GM13976 (cell line): ENCODE measurements around the gene NOP16.

Source experiments
- DNase-seq: peaks from one replicate; pipeline ENCODE4 v3.0.0; 2012; ENCODE audit warnings: low spot score
- in situ Hi-C: fragments of 300-500 bp; cut with MboI; formaldehyde crosslinking; loops from one replicate; pipeline ENCODE4 v1.12.0; 2022; ENCODE audit warnings: low sequenced_read_pairs, mixed read lengths, inconsistent platforms; ENCODE audit not compliant: unreplicated experiment
- TF ChIP-seq, protein P1 (sequence below): IDR thresholded peaks from 2 replicates; pipeline ENCODE4 v1.5.1; 2012; ENCODE audit warnings: borderline replicate concordance, mild to moderate bottlenecking; ENCODE audit not compliant: insufficient read depth; ENCODE audit errors: extremely low read depth, missing control alignments, control extremely low read depth

The NOP16 gene

DNA sequence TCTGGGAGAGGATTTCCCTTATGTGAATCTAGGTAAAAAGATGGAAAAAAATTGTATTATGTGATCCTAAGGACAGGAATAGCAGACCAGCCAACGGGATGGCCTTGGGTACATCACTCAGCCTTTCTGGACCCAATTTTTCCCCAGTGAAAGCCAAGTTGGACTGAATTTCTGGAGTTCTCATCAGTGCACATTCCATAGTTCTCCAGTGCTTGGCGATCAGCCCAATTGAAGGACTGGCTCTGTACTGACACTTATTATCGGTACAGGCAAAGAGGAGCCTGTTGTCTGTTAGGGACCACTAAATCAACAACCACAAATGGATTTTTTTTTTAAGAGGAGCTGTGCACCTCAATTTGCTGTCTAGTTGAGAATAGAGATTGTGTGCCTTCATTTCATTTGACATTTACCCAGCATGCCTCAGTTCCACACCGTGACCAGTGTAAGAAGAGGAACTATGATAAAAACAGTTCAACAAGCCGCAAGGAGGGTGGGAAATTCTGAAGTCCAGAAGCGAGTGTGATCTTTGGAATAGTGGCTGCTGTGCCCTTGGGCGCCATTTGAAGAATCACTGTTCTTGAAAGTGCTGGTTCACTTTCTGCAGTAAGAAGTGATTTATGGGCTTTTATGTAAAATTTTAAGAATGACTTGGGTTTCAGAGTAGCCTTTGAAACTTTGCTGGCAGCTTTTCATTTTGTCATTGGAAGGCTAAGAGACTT lies 15.1 kb downstream of the NOP16 start:
- in situ Hi-C loops, result no loop called here
- TF ChIP-seq, protein P1, sequence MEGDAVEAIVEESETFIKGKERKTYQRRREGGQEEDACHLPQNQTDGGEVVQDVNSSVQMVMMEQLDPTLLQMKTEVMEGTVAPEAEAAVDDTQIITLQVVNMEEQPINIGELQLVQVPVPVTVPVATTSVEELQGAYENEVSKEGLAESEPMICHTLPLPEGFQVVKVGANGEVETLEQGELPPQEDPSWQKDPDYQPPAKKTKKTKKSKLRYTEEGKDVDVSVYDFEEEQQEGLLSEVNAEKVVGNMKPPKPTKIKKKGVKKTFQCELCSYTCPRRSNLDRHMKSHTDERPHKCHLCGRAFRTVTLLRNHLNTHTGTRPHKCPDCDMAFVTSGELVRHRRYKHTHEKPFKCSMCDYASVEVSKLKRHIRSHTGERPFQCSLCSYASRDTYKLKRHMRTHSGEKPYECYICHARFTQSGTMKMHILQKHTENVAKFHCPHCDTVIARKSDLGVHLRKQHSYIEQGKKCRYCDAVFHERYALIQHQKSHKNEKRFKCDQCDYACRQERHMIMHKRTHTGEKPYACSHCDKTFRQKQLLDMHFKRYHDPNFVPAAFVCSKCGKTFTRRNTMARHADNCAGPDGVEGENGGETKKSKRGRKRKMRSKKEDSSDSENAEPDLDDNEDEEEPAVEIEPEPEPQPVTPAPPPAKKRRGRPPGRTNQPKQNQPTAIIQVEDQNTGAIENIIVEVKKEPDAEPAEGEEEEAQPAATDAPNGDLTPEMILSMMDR, result no peak
- DNase-seq, result no peak

DNA sequence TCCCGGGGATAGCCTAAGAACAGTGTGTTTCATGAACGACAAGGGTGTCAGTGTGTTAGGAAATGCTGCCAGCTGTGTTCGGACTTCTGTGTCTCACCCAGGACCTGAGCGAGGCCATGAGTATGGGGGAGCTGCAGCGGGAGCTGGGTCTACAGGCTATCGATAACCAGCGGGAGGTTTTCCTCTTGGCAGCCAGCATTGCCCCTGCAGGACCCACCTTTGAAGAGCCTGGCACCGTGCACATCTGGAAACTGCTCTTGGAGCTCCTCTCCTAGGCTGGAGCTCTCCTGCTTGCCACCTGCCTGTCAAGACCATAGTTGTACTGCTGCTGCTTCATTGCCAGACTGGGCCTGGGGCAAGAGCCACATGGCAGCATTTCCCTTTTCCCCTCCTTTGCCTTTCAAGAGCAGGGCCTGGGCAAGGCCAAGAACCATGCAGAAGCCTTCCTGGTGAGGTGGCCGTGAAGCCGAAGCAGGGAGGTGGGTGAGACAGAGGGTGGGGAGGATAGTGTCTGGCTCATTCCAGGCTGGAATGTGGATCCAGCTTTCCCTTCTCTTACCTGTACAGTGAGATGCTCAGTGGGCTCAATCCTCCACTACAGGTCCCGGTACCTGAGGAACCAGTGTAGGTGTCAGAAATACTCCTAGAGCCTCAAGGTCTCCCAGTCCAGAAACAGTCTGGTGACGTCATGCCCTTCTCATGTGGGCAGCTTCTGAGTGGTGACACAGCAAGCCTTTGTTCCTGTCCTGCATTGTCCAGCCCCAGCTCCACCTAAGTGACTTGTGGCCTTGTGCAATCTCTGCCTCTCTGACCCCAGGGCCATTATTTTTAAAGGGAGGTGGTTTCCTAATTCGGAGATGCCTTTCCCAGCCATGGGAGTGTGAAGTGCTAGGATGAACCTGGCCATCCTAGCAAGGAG lies 16.5 kb downstream of the NOP16 start:
- no peak for DNase-seq
- TF ChIP-seq, protein P1, result no peak
- in situ Hi-C loops, result no loop called here

DNA sequence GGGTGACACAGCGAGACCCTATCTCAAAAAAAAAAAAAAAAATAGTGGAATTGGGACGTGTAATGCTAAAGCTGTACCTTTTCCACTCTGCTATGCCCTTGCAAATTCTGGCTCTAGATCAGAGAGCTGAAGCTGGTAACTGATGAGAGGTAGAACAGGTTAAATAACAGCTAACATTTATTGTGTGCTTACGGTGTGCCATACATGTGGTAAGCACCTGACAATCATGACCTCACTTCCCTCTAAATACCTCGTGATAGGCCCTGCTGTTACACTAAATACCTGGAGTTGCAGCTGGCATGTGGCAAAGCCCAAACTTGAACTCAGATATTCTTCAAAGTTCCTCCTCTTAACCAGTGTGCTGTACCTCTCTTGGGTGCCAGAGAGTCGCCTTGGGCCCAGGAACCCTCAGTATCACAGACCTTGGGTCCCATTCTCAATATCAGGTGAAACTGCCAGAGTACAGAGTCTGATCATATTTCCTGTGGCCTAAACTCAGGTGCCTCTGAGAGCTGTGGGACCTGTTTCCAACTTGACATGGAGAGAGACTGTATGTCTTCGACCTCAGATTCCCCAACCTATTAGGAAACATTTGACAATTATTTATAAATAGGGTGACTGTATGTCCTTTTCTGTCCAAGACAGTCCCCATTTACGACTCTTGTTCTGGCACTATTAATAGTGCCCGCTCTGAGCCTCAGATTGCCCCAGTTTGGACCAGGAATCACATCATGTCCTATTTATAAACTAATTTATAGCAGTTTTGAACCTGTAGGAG lies 18.3 kb downstream of the NOP16 start:
- DNase-seq, result no peak
- TF ChIP-seq, protein P1, result no peak
- in situ Hi-C loops, result no loop called here

DNA sequence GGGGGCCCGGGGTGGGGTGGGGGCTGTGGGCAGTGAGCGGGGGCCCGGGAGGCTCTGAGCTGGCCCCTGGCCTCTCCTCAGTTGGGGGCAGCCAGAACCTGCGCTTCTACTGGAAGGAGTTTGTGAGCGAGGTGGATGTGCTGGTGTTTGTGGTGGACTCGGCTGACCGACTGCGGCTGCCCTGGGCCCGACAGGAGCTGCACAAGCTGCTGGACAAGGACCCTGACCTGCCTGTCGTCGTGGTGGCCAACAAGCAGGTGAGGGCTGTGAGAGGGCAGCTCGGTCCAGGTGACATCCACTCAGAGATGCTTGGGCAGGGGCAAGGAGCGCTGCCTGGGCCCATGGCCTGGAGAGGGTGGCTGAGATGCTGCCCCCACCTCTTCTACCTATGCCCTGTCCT lies 19.7 kb downstream of the NOP16 start:
- in situ Hi-C loops, result no loop called here
- no peak for DNase-seq
- TF ChIP-seq, protein P1, result no peak

DNA sequence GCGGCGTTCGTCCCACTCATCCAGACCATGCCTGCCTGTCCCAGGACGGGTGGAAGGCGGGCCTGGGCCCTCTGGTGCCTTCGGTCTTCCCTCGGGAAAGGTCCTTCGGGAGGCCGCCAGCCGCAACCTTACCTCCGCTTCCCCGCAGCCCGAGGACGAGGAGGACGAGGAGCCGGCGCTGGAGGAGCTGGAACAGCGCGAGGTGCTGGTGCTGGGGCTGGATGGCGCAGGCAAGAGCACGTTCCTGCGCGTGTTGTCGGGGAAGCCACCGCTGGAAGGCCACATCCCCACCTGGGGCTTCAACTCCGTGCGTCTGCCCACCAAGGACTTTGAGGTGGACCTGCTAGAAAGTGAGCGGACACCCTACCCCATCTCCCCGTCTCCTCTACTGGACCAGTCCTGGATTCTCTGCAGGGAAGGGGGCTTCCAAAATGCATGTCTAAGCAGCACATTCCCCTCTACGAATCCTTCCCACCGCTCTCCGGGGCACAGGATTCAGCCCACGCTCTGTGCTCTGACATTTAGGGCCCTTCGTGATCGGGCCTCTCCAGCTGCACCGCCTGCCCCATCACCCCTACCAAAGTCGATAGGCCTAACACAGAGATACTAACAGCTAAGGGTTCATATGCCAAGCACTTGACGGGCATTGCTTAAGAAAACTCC lies 22.0 kb downstream of the NOP16 start:
- DNase-seq, result no peak
- TF ChIP-seq, protein P1, result no peak
- in situ Hi-C loops, result no loop called here
